ENCODE data around the gene SMIM3.

GRCh38 chr5:150781706-150782614 lies 3.4 kb downstream of the SMIM3 start:
- TF ChIP-seq CTCF (IDR thresholded peaks at IDR 0.05): no peak
- peak in 3 of 4 donors; percentile 11 to 60 (median 59) for TF ChIP-seq POLR2A (IDR thresholded peaks at IDR 0.05)
